Measurements from ENCODE around the gene SLC39A8. TPM values are rescaled to one million over a fixed set of nuclear protein-coding genes. Genes with fewer than 3 reads are reported as not detected.

The SLC39A8 gene
- total and polyA plus RNA-seq, 11 donors = 1.6 to 51.3 (median 2.9) TPM

- no peaks in the 10 kb centered on the region for H3K27me3 ChIP-seq
- H3K4me1 ChIP-seq = no peaks in the 10 kb centered on the region
- no peak overlapping the region for H3K4me3 ChIP-seq
- WGBS, 4 donors = 73 to 81% (median 75%) methylated on average over 5 of the region's 5 CpGs
- no peak overlapping the region for H3K27ac ChIP-seq
- H3K9me3 ChIP-seq = no peaks in the 10 kb centered on the region
- ATAC-seq (no peak), DNase-seq (no peak)
- H3K36me3 ChIP-seq = no peaks in the 10 kb centered on the region
- intact Hi-C loops (cut with DNase I) = no loop called here
- TF ChIP-seq CTCF (IDR thresholded peaks at IDR 0.05) (no peak), POLR2A (IDR thresholded peaks at IDR 0.05) (no peak)
Observed at GRCh38 chr4:102318526-102318925, 26.8 kb downstream of the SLC39A8 start.

GRCh38 chr4:102318105-102318504 is 27.2 kb downstream of the SLC39A8 start:
- TF ChIP-seq CTCF (IDR thresholded peaks at IDR 0.05) (no peak), POLR2A (IDR thresholded peaks at IDR 0.05) (no peak)

GRCh38 chr4:102317459-102317858 is 27.8 kb downstream of the SLC39A8 start:
- H3K9me3 ChIP-seq = no peaks in the 10 kb centered on the region
- H3K27me3 ChIP-seq = no peaks in the 10 kb centered on the region
- WGBS, 4 donors = 65 to 86% (median 80%) methylated on average over 1 of the region's 1 CpG
- no peaks in the 10 kb centered on the region for H3K4me1 ChIP-seq
- ATAC-seq = no peak
- H3K4me3 ChIP-seq = no peak overlapping the region
- intact Hi-C loops (cut with DNase I) = no loop called here
- TF ChIP-seq POLR2A (IDR thresholded peaks at IDR 0.05) (no peak), CTCF (IDR thresholded peaks at IDR 0.05) (no peak)
- no peak overlapping the region for H3K27ac ChIP-seq
- no peak for DNase-seq
- no peaks in the 10 kb centered on the region for H3K36me3 ChIP-seq

More at GRCh38 chr4:102318105-102318504, 27.2 kb downstream of the SLC39A8 start:
- ATAC-seq (no peak), DNase-seq (no peak)
- H3K4me3 ChIP-seq = no peak overlapping the region
- H3K4me1 ChIP-seq = no peaks in the 10 kb centered on the region
- no peaks in the 10 kb centered on the region for H3K27me3 ChIP-seq
- H3K36me3 ChIP-seq = no peaks in the 10 kb centered on the region
- intact Hi-C loops (cut with DNase I) = no loop called here
- no peak overlapping the region for H3K27ac ChIP-seq
- 62 to 66% (median 65%) methylated on average over 3 of the region's 3 CpGs for WGBS, 4 donors
- H3K9me3 ChIP-seq = no peaks in the 10 kb centered on the region

GRCh38 chr4:102316585-102316984 is 28.7 kb downstream of the SLC39A8 start:
- no peak for TF ChIP-seq CTCF (IDR thresholded peaks at IDR 0.05)
- TF ChIP-seq POLR2A (IDR thresholded peaks at IDR 0.05) = no peak
- H3K27me3 ChIP-seq = no peaks in the 10 kb centered on the region
- no peak overlapping the region for H3K4me3 ChIP-seq
- 93 to 96% (median 95%) methylated on average over 2 of the region's 2 CpGs for WGBS, 4 donors
- no peaks in the 10 kb centered on the region for H3K36me3 ChIP-seq
- DNase-seq = no peak
- H3K4me1 ChIP-seq = no peaks in the 10 kb centered on the region
- ATAC-seq = no peak
- no peak overlapping the region for H3K27ac ChIP-seq
- intact Hi-C loops (cut with DNase I) = no loop called here
- H3K9me3 ChIP-seq = no peaks in the 10 kb centered on the region

All from heart left ventricle (tissue), 16 donors.